A549 (cell line): ENCODE results near the gene RCE1. TPM values are rescaled to one million over a fixed set of nuclear protein-coding genes. Genes with fewer than 3 reads are reported as not detected.

Experiments
- ATAC-seq, 2 experiments: fragments of 200-7000 bp in 1 of 2; fragments of >200 bp in 1 of 2; cut with Nextera tagmentation in 1 of 2; cut with Tn5 transposase in 1 of 2; 3 replicates each; pipeline versions ENCODE4 v1.8.0 to v1.9.1; 2018 to 2020; ENCODE audit warnings: mild to moderate bottlenecking in 1 of 2, moderate library complexity in 1 of 2
- CTCF ChIA-PET: fragments of 300-600 bp; sonication (Branson Sonifier 250); formaldehyde crosslinking; extraction: SDS; loops from one replicate; lab custom pipeline; 2021; ENCODE audit warnings: antibody characterized with exemption, inconsistent platforms; lab: Yijun Ruan, JAX
- POLR2A ChIA-PET: fragments of 350-600 bp; formaldehyde crosslinking; extraction: SDS; loops from one replicate; lab custom pipeline; 2021; ENCODE audit warnings: antibody characterized with exemption, inconsistent platforms; lab: Yijun Ruan, JAX
- DNase-seq, 2 experiments: peaks; one replicate each; pipeline versions ENCODE4 v3.0.0 to v3.0.0-alpha.2; 2011 to 2016; ENCODE audit warnings: low read depth in 1 of 2, low spot score in 1 of 2
- FAIRE-seq: peaks from 2 replicates; lab custom pipeline; 2011; peaks lifted over from hg19 to GRCh38; lab: Jason Lieb, UNC
- H3K27ac ChIP-seq, 2 experiments: fragments of >200 bp; sonication (Bioruptor Twin); formaldehyde crosslinking; 3 replicates each; pipeline ENCODE4 v1.5.1; 2016 to 2017
- H3K4me1 ChIP-seq: fragments of >200 bp; sonication (Bioruptor Twin); formaldehyde crosslinking; 3 replicates; pipeline ENCODE4 v1.6.1; 2016
- H3K4me2 ChIP-seq: fragments of >200 bp; sonication (Bioruptor Twin); formaldehyde crosslinking; 3 replicates; pipeline ENCODE4 v1.6.1; 2016
- H3K4me3 ChIP-seq: fragments of >200 bp; sonication (Bioruptor Twin); formaldehyde crosslinking; 3 replicates; pipeline ENCODE4 v1.5.1; 2016
- H3K9me3 ChIP-seq: fragments of >200 bp; sonication (Bioruptor Twin); formaldehyde crosslinking; 3 replicates; pipeline ENCODE4 v1.6.1; 2016
- ATOH8 ChIP-seq: fragments of 250-450 bp; sonication (Bioruptor Pico); IDR thresholded peaks from 2 replicates; pipeline ENCODE4 v1.5.0; 2020; ENCODE audit warnings: low read depth, mild to moderate bottlenecking, moderate library complexity
- BCL3 ChIP-seq: fragments of >200 bp; sonication (Bioruptor Twin); formaldehyde crosslinking; IDR thresholded peaks from 3 replicates; pipeline ENCODE4 v1.6.1; 2016
- BHLHE40 ChIP-seq: IDR thresholded peaks from 2 replicates; pipeline ENCODE4 v1.6.1; 2012; ENCODE audit warnings: low read depth, low read length, inconsistent platforms
- EHMT2 ChIP-seq: fragments of 200-600 bp; sonication (generic); IDR thresholded peaks from 2 replicates; pipeline ENCODE4 v1.6.1; 2016; ENCODE audit warnings: antibody characterized with exemption, low read depth, mild to moderate bottlenecking, moderate library complexity
- EP300 ChIP-seq, 2 experiments: fragments of >200 bp; sonication (Bioruptor Twin); formaldehyde crosslinking; IDR thresholded peaks; 2 replicates in 1 of 2; 3 replicates in 1 of 2; pipeline ENCODE4 v1.6.1; 2016 to 2017
- GATA3 ChIP-seq: IDR thresholded peaks from 2 replicates; pipeline ENCODE4 v1.6.1; 2012; ENCODE audit warnings: borderline replicate concordance
- HMGXB4 ChIP-seq: fragments of 250-450 bp; sonication (Bioruptor Pico); IDR thresholded peaks from 2 replicates; pipeline ENCODE4 v1.5.0; 2021; ENCODE audit warnings: mild to moderate bottlenecking, moderate library complexity, borderline replicate concordance
- KDM1A ChIP-seq: fragments of 200-600 bp; sonication (generic); IDR thresholded peaks from 2 replicates; pipeline ENCODE4 v1.6.1; 2016; ENCODE audit warnings: low read depth, mild to moderate bottlenecking
- MYC ChIP-seq: IDR thresholded peaks from 2 replicates; pipeline ENCODE4 v1.6.1; 2012; ENCODE audit warnings: mild to moderate bottlenecking, inconsistent platforms, low read length, improper control_type of control experiment, borderline replicate concordance
- PHF8 ChIP-seq: fragments of 200-600 bp; sonication (generic); IDR thresholded peaks from 2 replicates; pipeline ENCODE4 v1.6.1; 2016; ENCODE audit warnings: low read depth, mild to moderate bottlenecking, antibody characterized with exemption, moderate library complexity, borderline replicate concordance
- POLR2A ChIP-seq: IDR thresholded peaks from 2 replicates; pipeline ENCODE4 v1.6.1; 2012; ENCODE audit warnings: mild to moderate bottlenecking, low read length
- SREBF2 ChIP-seq: fragments of 450-650 bp; IDR thresholded peaks from 2 replicates; pipeline ENCODE4 v1.6.1; 2014; ENCODE audit warnings: mild to moderate bottlenecking, moderate library complexity
- WGBS: methylation state at CpG from one replicate; pipeline ENCODE4 v1.1.6; 2017; ENCODE audit errors: missing lambda C conversion rate; 5-methylcytosine and 5-hydroxymethylcytosine counted together
- polyA plus RNA-seq, 4 experiments: library from polyadenylated mRNA; depleted of rRNA in 3 of 4; stranded (reverse); fragments of >200 nt; fragmentation: RNase III in 1 of 4; extraction: RNeasy Plus Mini Kit Qiagen cat#74134 plus additional on column Dnase treatment in 1 of 4; gene quantifications; 2 replicates in 3 of 4; 3 replicates in 1 of 4; pipeline ENCODE4 v1.2.3, GENCODE V29; 2011 to 2017
- TF ChIP-seq, protein P1 (sequence below): IDR thresholded peaks from 2 replicates; pipeline ENCODE4 v1.6.1; 2012
- TF ChIP-seq, protein P2 (sequence below): fragments of 150-350 bp; IDR thresholded peaks from 2 replicates; pipeline ENCODE4 v1.6.1; 2014; ENCODE audit warnings: low read depth, mild to moderate bottlenecking, low read length
- TF ChIP-seq, protein P3 (sequence below): fragments of >200 bp; sonication (Bioruptor Twin); formaldehyde crosslinking; IDR thresholded peaks from 3 replicates; pipeline ENCODE4 v1.5.1; 2016

Gene RCE1
- polyA plus RNA-seq, 2 of the 4 experiments (the other 2 are of a cell fraction), result 20.3 to 23.3 TPM

- WGBS, result 92% methylated on average over 8 of the region's 8 CpGs
- no peak for TF ChIP-seq KDM1A
- TF ChIP-seq PHF8, result no peak
- TF ChIP-seq ATOH8 (CRISPR knock-in tag), result no peak
- TF ChIP-seq EP300 (IDR thresholded peaks at IDR 0.05), result no peak
- no peak for TF ChIP-seq BHLHE40
- TF ChIP-seq BCL3, result no peak
- no peak for TF ChIP-seq POLR2A
- no peak for TF ChIP-seq HMGXB4 (CRISPR knock-in tag)
- TF ChIP-seq SREBF2, result no peak
- no peak for TF ChIP-seq EHMT2
- no peak for DNase-seq
- FAIRE-seq, result no peak
- H3K4me2 ChIP-seq, result peak overlapping the region; percentile 1; the same call in 1 of the 3 replicates
- ChIA-PET POLR2A (no interaction called here), CTCF (interaction anchor here (1.0 to 13.1 kb wide), 8 partner anchors 11 to 185 kb away, joined by 3 to 135 read pairs (median 4); partner anchors contain the start of genes C11orf86 and SYT12)
- no peak for ATAC-seq
- no peak overlapping the region for H3K4me3 ChIP-seq
- H3K4me1 ChIP-seq, result peaks cover 85% of the 10 kb centered on the region
- H3K9me3 ChIP-seq, result no peaks in the 10 kb centered on the region
- H3K27ac ChIP-seq, result peak overlapping the region; percentile 24 to 95; a peak in 3 of 6 replicates
Measured at GRCh38 chr11:66879999-66880398, 36.8 kb downstream of the RCE1 start.

GRCh38 chr11:66880496-66881450 is 37.5 kb downstream of the RCE1 start:
- peak overlapping the region; percentile 95 to 97; a peak in 5 of 6 replicates for H3K27ac ChIP-seq
- CTCF ChIA-PET, result interaction anchor here (0.6 to 13.1 kb wide), 10 partner anchors 12 to 249 kb away, joined by 3 to 135 read pairs (median 6); partner anchors contain the start of gene C11orf86
- H3K4me2 ChIP-seq, result peak overlapping the region; percentile 29
- POLR2A ChIA-PET, result interaction anchor here (0.7 to 1.1 kb wide), 3 partner anchors 25 to 91 kb away, joined by 3 to 4 read pairs (median 3); no protein-coding TSS in a partner anchor
- ATAC-seq (no peak), FAIRE-seq (no peak), DNase-seq (no peak)
- H3K4me3 ChIP-seq, result no peak overlapping the region
- WGBS, result 74% methylated on average over 14 of the region's 14 CpGs
- H3K9me3 ChIP-seq, result no peaks in the 10 kb centered on the region
- TF ChIP-seq GATA3, result no peak
- TF ChIP-seq, protein P1, sequence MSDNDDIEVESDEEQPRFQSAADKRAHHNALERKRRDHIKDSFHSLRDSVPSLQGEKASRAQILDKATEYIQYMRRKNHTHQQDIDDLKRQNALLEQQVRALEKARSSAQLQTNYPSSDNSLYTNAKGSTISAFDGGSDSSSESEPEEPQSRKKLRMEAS, result 0 out of 2 replicates have a peak, but pooled peaks have one; percentile 31
- no peak for TF ChIP-seq PHF8
- TF ChIP-seq, protein P2, sequence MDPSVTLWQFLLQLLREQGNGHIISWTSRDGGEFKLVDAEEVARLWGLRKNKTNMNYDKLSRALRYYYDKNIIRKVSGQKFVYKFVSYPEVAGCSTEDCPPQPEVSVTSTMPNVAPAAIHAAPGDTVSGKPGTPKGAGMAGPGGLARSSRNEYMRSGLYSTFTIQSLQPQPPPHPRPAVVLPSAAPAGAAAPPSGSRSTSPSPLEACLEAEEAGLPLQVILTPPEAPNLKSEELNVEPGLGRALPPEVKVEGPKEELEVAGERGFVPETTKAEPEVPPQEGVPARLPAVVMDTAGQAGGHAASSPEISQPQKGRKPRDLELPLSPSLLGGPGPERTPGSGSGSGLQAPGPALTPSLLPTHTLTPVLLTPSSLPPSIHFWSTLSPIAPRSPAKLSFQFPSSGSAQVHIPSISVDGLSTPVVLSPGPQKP, result no peak
- peaks cover 93% of the 10 kb centered on the region for H3K4me1 ChIP-seq

DNA sequence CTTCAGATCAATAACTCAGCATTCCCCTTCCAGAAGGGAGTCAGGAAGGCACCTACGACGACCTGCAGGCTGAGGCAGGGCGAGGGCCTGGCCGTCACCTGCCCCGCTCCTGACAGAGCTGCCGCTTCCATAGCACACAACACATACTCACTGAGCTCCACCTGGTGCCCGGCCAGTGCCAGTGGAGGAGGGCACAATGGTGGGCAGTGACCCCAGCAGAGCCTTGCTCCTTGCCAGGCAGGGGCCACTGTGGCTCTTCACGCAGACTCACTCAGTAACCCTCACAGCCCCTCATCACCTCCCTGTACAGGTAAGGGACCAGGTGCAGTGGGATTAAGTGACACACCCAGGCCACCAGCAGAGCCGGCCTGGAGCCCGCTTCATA is 38.2 kb downstream of the RCE1 start:
- no peak for ATAC-seq
- Histone ChIP-seq H3K27ac (peak overlapping the region; percentile 95 to 97; a peak in 5 of 6 replicates), H3K4me2 (peak overlapping the region; percentile 29; the same call in 2 of the 3 replicates), H3K4me1 (peaks cover 99% of the 10 kb centered on the region), H3K4me3 (no peak overlapping the region), H3K9me3 (no peaks in the 10 kb centered on the region)
- ChIA-PET POLR2A (interaction anchor here (0.7 to 1.1 kb wide), 3 partner anchors 25 to 90 kb away, joined by 3 to 4 read pairs (median 3); no protein-coding TSS in a partner anchor), CTCF (interaction anchor here (0.6 to 13.1 kb wide), 11 partner anchors 13 to 249 kb away, joined by 3 to 135 read pairs (median 8); partner anchors contain the start of gene C11orf86)
- no peak for DNase-seq
- WGBS, result 90% methylated on average over 10 of the region's 10 CpGs
- no peak for FAIRE-seq
- TF ChIP-seq, protein P3, sequence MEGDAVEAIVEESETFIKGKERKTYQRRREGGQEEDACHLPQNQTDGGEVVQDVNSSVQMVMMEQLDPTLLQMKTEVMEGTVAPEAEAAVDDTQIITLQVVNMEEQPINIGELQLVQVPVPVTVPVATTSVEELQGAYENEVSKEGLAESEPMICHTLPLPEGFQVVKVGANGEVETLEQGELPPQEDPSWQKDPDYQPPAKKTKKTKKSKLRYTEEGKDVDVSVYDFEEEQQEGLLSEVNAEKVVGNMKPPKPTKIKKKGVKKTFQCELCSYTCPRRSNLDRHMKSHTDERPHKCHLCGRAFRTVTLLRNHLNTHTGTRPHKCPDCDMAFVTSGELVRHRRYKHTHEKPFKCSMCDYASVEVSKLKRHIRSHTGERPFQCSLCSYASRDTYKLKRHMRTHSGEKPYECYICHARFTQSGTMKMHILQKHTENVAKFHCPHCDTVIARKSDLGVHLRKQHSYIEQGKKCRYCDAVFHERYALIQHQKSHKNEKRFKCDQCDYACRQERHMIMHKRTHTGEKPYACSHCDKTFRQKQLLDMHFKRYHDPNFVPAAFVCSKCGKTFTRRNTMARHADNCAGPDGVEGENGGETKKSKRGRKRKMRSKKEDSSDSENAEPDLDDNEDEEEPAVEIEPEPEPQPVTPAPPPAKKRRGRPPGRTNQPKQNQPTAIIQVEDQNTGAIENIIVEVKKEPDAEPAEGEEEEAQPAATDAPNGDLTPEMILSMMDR, result no peak
- TF ChIP-seq MYC (no peak), HMGXB4 (CRISPR knock-in tag) (no peak)
